Stimulated activated naive CD4-positive, alpha-beta T cell (primary cell): ENCODE results near the gene UBA5.

Experiments used
- DNase-seq, 6 experiments: peaks; one replicate each; lab custom pipeline; 2025; lab: John Stamatoyannopoulos, UW

The UBA5 gene

GRCh38 chr3:132654190-132654589 is 5.9 kb upstream of the UBA5 start:
- DNase-seq: no peak

- no peak for DNase-seq
These were observed 5.4 kb upstream of the UBA5 start for GRCh38 chr3:132654721-132655120.

GRCh38 chr3:132655471-132655870 is 4.7 kb upstream of the UBA5 start:
- DNase-seq: no peak

- no peak for DNase-seq
These were observed 2.0 kb upstream of the UBA5 start for GRCh38 chr3:132657869-132658747.

- no peak for DNase-seq
These were observed 1.1 kb upstream of the UBA5 start for GRCh38 chr3:132659000-132659364.

- peak in 4 of 6 experiments; percentile 30 to 52 (median 38) for DNase-seq
These were observed 621 bp upstream of the UBA5 start, which contains the start of gene ACAD11 for GRCh38 chr3:132659365-132660051. ACAD11 (minus strand) TSS chr3:132659809; CDS start chr3:132659751, 58 bp downstream.

- peak in 1 of 6 experiments; percentile 35 for DNase-seq
These were observed 612 bp downstream of the UBA5 start for GRCh38 chr3:132660811-132661070.

- DNase-seq: no peak
These were observed 972 bp downstream of the UBA5 start for GRCh38 chr3:132661101-132661500.

- DNase-seq: no peak
These were observed 2.1 kb downstream of the UBA5 start for GRCh38 chr3:132662212-132662611.

- DNase-seq: no peak
These were observed 5.2 kb downstream of the UBA5 start for GRCh38 chr3:132665230-132665745.

GRCh38 chr3:132669256-132669777 is 9.2 kb downstream of the UBA5 start:
- no peak for DNase-seq

- DNase-seq: no peak
These were observed 15.3 kb downstream of the UBA5 start for GRCh38 chr3:132675408-132675807.

GRCh38 chr3:132679911-132680310 is 19.8 kb downstream of the UBA5 start:
- DNase-seq: no peak

GRCh38 chr3:132681421-132681820 is 21.3 kb downstream of the UBA5 start:
- DNase-seq: no peak

GRCh38 chr3:132682201-132682600 is 22.1 kb downstream of the UBA5 start:
- no peak for DNase-seq

GRCh38 chr3:132690040-132690439 is 29.9 kb downstream of the UBA5 start:
- no peak for DNase-seq

GRCh38 chr3:132694991-132695390 is 34.9 kb downstream of the UBA5 start:
- DNase-seq: no peak

GRCh38 chr3:132695422-132695821 is 35.3 kb downstream of the UBA5 start:
- no peak for DNase-seq

- no peak for DNase-seq
These were observed 43.6 kb downstream of the UBA5 start for GRCh38 chr3:132703733-132704132.

GRCh38 chr3:132709761-132710160 is 49.6 kb downstream of the UBA5 start:
- DNase-seq: no peak

GRCh38 chr3:132710311-132710710 is 50.2 kb downstream of the UBA5 start:
- DNase-seq: no peak

GRCh38 chr3:132713977-132714727 is 54.0 kb downstream of the UBA5 start:
- no peak for DNase-seq
